PC-3 (cell line): Measurements from ENCODE around the gene ODF2L. TPM values are rescaled to one million over a fixed set of nuclear protein-coding genes. Genes with fewer than 3 reads are reported as not detected.
A peak's percentile ranks its signal among the peaks of the same experiment; 100 is the strongest.

Source experiments
- ATAC-seq: fragments of 200-7000 bp; cut with Tn5 transposase; 2 replicates; pipeline ENCODE4 v1.9.1; 2020; ENCODE audit warnings: mild to moderate bottlenecking, moderate library complexity
- BruUV-seq: library from RNA; stranded (reverse); fragments of 400-500 nt; replicated peaks from 2 replicates; lab custom pipeline; 2021; lab: Mats Ljungman, UMichigan
- CTCF ChIA-PET: fragments of 300-600 bp; sonication (Branson Sonifier 250); formaldehyde crosslinking; loops from one replicate; lab custom pipeline; 2022; ENCODE audit warnings: antibody characterized with exemption; lab: Charles Lee
- POLR2A ChIA-PET: fragments of 300-600 bp; sonication (Branson Sonifier 250); formaldehyde crosslinking; loops from one replicate; lab custom pipeline; 2022; ENCODE audit warnings: antibody characterized with exemption; ENCODE audit not compliant: unreplicated experiment; lab: Charles Lee
- DNase-seq: peaks from one replicate; pipeline ENCODE4 v3.0.0-alpha.2; 2015
- H2AFZ ChIP-seq: fragments of 300-600 bp; sonication (generic); 2 replicates; pipeline ENCODE4 v1.6.0; 2016; ENCODE audit warnings: antibody characterized with exemption, low read length
- H3F3A ChIP-seq: fragments of 300-600 bp; sonication (generic); one replicate; pipeline ENCODE4 v1.6.0; 2017; ENCODE audit warnings: antibody characterized with exemption, low read length, control low read depth, mild to moderate bottlenecking; ENCODE audit not compliant: unreplicated experiment
- H3K27ac ChIP-seq: fragments of 300-600 bp; sonication (generic); 2 replicates; pipeline ENCODE4 v1.5.1; 2016; ENCODE audit warnings: mild to moderate bottlenecking, low read length
- H3K27me3 ChIP-seq: fragments of 300-600 bp; sonication (generic); 2 replicates; pipeline ENCODE4 v1.6.1; 2016; ENCODE audit warnings: low read length, mixed read lengths
- H3K36me3 ChIP-seq: fragments of 300-600 bp; sonication (generic); 2 replicates; pipeline ENCODE4 v1.6.1; 2016; ENCODE audit warnings: low read depth, mixed run types, low read length, mixed read lengths
- H3K4me1 ChIP-seq: fragments of 300-600 bp; sonication (generic); 2 replicates; pipeline ENCODE4 v1.5.1; 2016; ENCODE audit warnings: low read length; ENCODE audit not compliant: insufficient read depth
- H3K4me2 ChIP-seq: fragments of 300-600 bp; sonication (generic); 2 replicates; pipeline ENCODE4 v1.6.0; 2016; ENCODE audit warnings: low read length
- H3K4me3 ChIP-seq: fragments of 300-600 bp; sonication (generic); 2 replicates; pipeline ENCODE4 v1.5.1; 2016; ENCODE audit warnings: mild to moderate bottlenecking, low read length, mixed read lengths
- H3K79me2 ChIP-seq: fragments of 300-600 bp; sonication (generic); 2 replicates; pipeline ENCODE4 v1.6.1; 2017; ENCODE audit warnings: low read length, mixed read lengths
- H3K9ac ChIP-seq: fragments of 300-600 bp; sonication (generic); 2 replicates; pipeline ENCODE4 v1.6.0; 2016; ENCODE audit warnings: mild to moderate bottlenecking, low read length
- H3K9me2 ChIP-seq: fragments of 300-600 bp; sonication (generic); replicated peaks from 2 replicates; pipeline ENCODE4 v1.6.1; 2016; ENCODE audit warnings: mixed run types, low read length, mixed read lengths
- H3K9me3 ChIP-seq: fragments of 300-600 bp; sonication (generic); 2 replicates; pipeline ENCODE4 v1.6.1; 2016; ENCODE audit warnings: low read length, mixed read lengths
- H4K20me1 ChIP-seq: fragments of 300-600 bp; sonication (generic); 2 replicates; pipeline ENCODE4 v1.6.1; 2016; ENCODE audit warnings: low read length, mixed read lengths
- CTCF ChIP-seq: fragments of 300-600 bp; sonication (generic); conservative IDR thresholded peaks from 2 replicates; pipeline ENCODE4 v1.5.1; 2017; ENCODE audit warnings: antibody characterized with exemption, low read depth, mild to moderate bottlenecking, low read length
- EZH2 ChIP-seq: fragments of 300-600 bp; sonication (generic); IDR thresholded peaks from one replicate; pipeline ENCODE4 v1.6.1; 2017; ENCODE audit warnings: antibody characterized with exemption, mild to moderate bottlenecking, low read length; ENCODE audit not compliant: unreplicated experiment
- EZH2phosphoT487 ChIP-seq: fragments of 300-600 bp; sonication (generic); IDR thresholded peaks from 2 replicates; pipeline ENCODE4 v1.6.1; 2018; ENCODE audit warnings: mild to moderate bottlenecking, antibody characterized with exemption, low read length, borderline replicate concordance
- intact Hi-C: fragments of 100-400 bp; cut with micrococcal nuclease; formaldehyde crosslinking; loops from 2 replicates; pipeline ENCODE4 v1.9.0; 2023
- total RNA-seq: library from RNA; depleted of rRNA; stranded (reverse); fragments of >200 nt; gene quantifications from 2 replicates; pipeline ENCODE4 v1.2.3, GENCODE V29; 2014

The ODF2L gene
- total RNA-seq, 1 experiment from 2014 or later, result 21.8 TPM

GRCh38 chr1:86421601-86422280, 25.6 kb upstream of the ODF2L start:
- Histone ChIP-seq H3F3A (no peaks in the 10 kb centered on the region), H4K20me1 (no peaks in the 10 kb centered on the region), H3K79me2 (no peaks in the 10 kb centered on the region), H3K9ac (no peak overlapping the region), H3K27me3 (no peaks in the 10 kb centered on the region), H2AFZ (peak overlapping the region; percentile 33; the same call in 1 of the 2 replicates), H3K9me2 (no peaks in the 10 kb centered on the region), H3K9me3 (no peaks in the 10 kb centered on the region), H3K4me3 (no peak overlapping the region), H3K4me1 (peaks cover 40% of the 10 kb centered on the region), H3K4me2 (peak overlapping the region; percentile 38; the same call in 1 of the 2 replicates), H3K36me3 (no peaks in the 10 kb centered on the region), H3K27ac (peak overlapping the region; percentile 30)
- POLR2A ChIA-PET, result no interaction called here
- DNase-seq, result peak; percentile 57
- CTCF ChIA-PET, result no interaction called here
- no peak for TF ChIP-seq EZH2
- TF ChIP-seq CTCF, result no peak
- no peak for TF ChIP-seq EZH2phosphoT487
- intact Hi-C loops, result loop anchor here (1.0 kb wide), 1 partner anchor 9 kb away; no protein-coding TSS in a partner anchor
- BruUV-seq, result no TSS peak
- peak; percentile 78 for ATAC-seq

- Histone ChIP-seq H3K79me2 (no peaks in the 10 kb centered on the region), H3K36me3 (no peaks in the 10 kb centered on the region), H3K9me2 (no peaks in the 10 kb centered on the region), H3F3A (no peaks in the 10 kb centered on the region), H3K4me2 (peak overlapping the region; percentile 18; the same call in 1 of the 2 replicates), H2AFZ (peak overlapping the region; percentile 49), H3K4me1 (peaks cover 40% of the 10 kb centered on the region), H4K20me1 (no peaks in the 10 kb centered on the region), H3K9me3 (no peaks in the 10 kb centered on the region), H3K4me3 (no peak overlapping the region), H3K27me3 (no peaks in the 10 kb centered on the region), H3K27ac (no peak overlapping the region), H3K9ac (no peak overlapping the region)
- CTCF ChIA-PET, result no interaction called here
- intact Hi-C loops, result loop anchor here (1.0 to 2.0 kb wide), 3 partner anchors 39 to 83 kb away; no protein-coding TSS in a partner anchor
- ATAC-seq, result peak; percentile 37
- POLR2A ChIA-PET, result interaction anchor here (0.5 kb wide), 1 partner anchor 363 kb away, joined by 3 read pairs; no protein-coding TSS in a partner anchor
- peak; percentile 64 for DNase-seq
- TF ChIP-seq EZH2phosphoT487 (no peak), CTCF (peak; percentile 75), EZH2 (no peak)
- no TSS peak for BruUV-seq
Observed at GRCh38 chr1:86419277-86419903, 23.3 kb upstream of the ODF2L start.

GRCh38 chr1:86416343-86416742, 20.2 kb upstream of the ODF2L start:
- POLR2A ChIA-PET, result no interaction called here

More at GRCh38 chr1:86416343-86416742, 20.2 kb upstream of the ODF2L start:
- H3K27ac ChIP-seq, result no peak overlapping the region
- H2AFZ ChIP-seq, result no peak overlapping the region
- no peaks in the 10 kb centered on the region for H3K36me3 ChIP-seq
- H3K4me2 ChIP-seq, result no peak overlapping the region
- H3K4me3 ChIP-seq, result no peak overlapping the region
- BruUV-seq, result no TSS peak
- no peaks in the 10 kb centered on the region for H3F3A ChIP-seq
- H3K9me3 ChIP-seq, result no peaks in the 10 kb centered on the region
- ATAC-seq (no peak), DNase-seq (no peak)
- H3K79me2 ChIP-seq, result no peaks in the 10 kb centered on the region
- intact Hi-C loops, result no loop called here
- H4K20me1 ChIP-seq, result no peaks in the 10 kb centered on the region
- H3K9me2 ChIP-seq, result no peaks in the 10 kb centered on the region
- H3K27me3 ChIP-seq, result no peaks in the 10 kb centered on the region
- H3K4me1 ChIP-seq, result peaks cover 19% of the 10 kb centered on the region
- CTCF ChIA-PET, result no interaction called here
- no peak overlapping the region for H3K9ac ChIP-seq
- TF ChIP-seq EZH2phosphoT487 (no peak), EZH2 (no peak), CTCF (no peak)
